ENCODE results near the gene CPNE7. TPM values are rescaled to one million over a fixed set of nuclear protein-coding genes. Genes with fewer than 3 reads are reported as not detected.
A peak's percentile ranks its signal among the peaks of the same experiment; 100 is the strongest.

CPNE7 gene
- polyA plus RNA-seq, 1 donor: 11.7 TPM

DNA sequence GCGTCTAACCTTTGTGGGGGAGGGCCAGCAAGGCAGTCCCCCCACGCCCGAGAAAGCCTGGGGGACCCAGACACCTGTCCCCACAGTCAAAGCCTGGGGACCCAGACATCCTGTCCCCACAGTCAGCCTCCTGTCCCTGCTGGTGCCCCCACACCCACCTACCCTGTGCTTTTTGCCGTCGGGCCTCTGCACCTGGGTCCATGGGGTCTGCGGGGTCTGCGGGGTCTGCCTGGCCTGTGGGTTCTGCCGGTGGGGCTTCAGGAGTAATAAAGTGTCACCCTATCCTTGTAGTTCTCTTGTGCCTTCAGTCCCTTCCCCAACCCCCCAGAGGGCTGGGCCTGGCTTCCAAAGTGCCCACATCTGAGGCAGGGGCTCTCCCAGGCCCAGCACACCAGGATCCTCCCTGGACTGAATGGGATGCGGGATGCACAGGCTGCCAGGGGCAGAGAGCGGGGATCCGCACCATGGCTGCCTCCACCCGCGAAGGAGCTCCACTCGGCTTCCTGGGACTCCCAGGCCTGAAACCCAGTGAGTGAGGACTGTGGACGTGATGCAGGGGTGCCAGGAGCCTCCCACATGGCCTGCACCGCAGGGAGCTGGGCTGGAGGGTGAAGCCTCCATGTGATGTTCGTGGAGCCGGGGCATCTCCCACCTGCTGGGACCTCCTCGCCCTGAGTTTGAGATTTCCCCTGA is 21.5 kb downstream of the CPNE7 start:
- Histone ChIP-seq H3K27me3 (ENCODE audit: control insufficient read depth, insufficient read depth, low read length) (no peaks in the 10 kb centered on the region), H3K9me3 (ENCODE audit: control insufficient read depth, low read depth, low read length) (peaks cover 6% of the 10 kb centered on the region), H3K27ac (ENCODE audit: low read length) (no peak overlapping the region), H3K4me1 (ENCODE audit: control insufficient read depth, insufficient read depth, low read length) (peaks cover 6% of the 10 kb centered on the region), H3K4me3 (ENCODE audit: low read length) (no peak overlapping the region), H3K36me3 (ENCODE audit: control insufficient read depth, insufficient read depth, low read length) (no peaks in the 10 kb centered on the region)
- WGBS (ENCODE audit: insufficient coverage, low lambda C conversion rate): no CpG with 5 or more reads among the region's 19 CpGs
- DNase-seq: no peak

DNA sequence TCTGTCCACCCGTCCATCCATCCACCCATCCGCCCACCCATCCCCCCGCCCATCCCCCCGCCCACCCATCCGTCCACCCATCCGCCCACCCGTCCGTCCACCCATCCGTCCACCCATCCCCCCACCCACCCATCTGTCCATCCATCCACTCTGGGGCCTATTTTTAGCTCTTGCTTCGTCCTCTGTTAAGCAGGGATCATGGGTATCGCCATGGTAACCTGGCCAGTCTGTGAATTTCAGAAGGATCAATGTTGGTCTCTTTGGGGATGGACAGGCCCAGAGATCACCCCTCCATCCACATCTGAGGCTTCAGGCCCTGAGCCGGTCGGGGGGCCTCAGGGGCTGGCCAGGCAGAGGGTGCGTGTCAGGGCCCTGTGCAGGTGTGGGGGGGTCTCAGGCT is 22.6 kb downstream of the CPNE7 start:
- H3K36me3 ChIP-seq (ENCODE audit: control insufficient read depth, insufficient read depth, low read length): no peaks in the 10 kb centered on the region
- H3K4me1 ChIP-seq (ENCODE audit: control insufficient read depth, insufficient read depth, low read length): peaks cover 6% of the 10 kb centered on the region
- H3K9me3 ChIP-seq (ENCODE audit: control insufficient read depth, low read depth, low read length): peaks cover 6% of the 10 kb centered on the region
- no peak overlapping the region for H3K27ac ChIP-seq (ENCODE audit: low read length)
- H3K27me3 ChIP-seq (ENCODE audit: control insufficient read depth, insufficient read depth, low read length): no peaks in the 10 kb centered on the region
- no peak overlapping the region for H3K4me3 ChIP-seq (ENCODE audit: low read length)
- DNase-seq: no peak
- WGBS (ENCODE audit: insufficient coverage, low lambda C conversion rate): no CpG with 5 or more reads among the region's 14 CpGs

DNA sequence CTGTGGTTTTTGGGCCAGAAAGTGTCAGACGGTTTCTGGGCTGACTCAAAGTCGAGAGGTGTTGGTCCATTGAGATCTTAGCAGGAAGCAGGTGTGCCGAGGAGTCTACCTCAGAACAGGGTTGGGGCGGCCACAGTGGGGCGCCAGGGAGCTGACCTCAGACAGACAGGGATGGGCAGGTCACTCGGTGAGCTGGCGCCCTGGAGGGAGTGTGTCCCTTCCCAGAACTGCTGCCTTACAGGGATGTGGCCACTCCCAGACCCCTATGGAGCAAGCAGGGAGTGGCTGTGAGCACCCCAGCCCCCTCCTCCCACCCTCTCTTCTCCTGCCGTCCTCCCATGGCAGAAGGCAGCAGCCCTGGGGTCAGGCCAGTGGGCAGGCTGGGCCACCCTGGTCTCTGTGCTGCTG is 23.9 kb downstream of the CPNE7 start:
- DNase-seq: peak; percentile 55 to 67
- no CpG with 5 or more reads among the region's 8 CpGs for WGBS (ENCODE audit: insufficient coverage, low lambda C conversion rate)
- H3K9me3 ChIP-seq (ENCODE audit: control insufficient read depth, low read depth, low read length): peaks cover 6% of the 10 kb centered on the region
- H3K27me3 ChIP-seq (ENCODE audit: control insufficient read depth, insufficient read depth, low read length): no peaks in the 10 kb centered on the region
- H3K4me3 ChIP-seq (ENCODE audit: low read length): no peak overlapping the region
- no peaks in the 10 kb centered on the region for H3K36me3 ChIP-seq (ENCODE audit: control insufficient read depth, insufficient read depth, low read length)
- H3K4me1 ChIP-seq (ENCODE audit: control insufficient read depth, insufficient read depth, low read length): peaks cover 6% of the 10 kb centered on the region
- H3K27ac ChIP-seq (ENCODE audit: low read length): no peak overlapping the region

DNA sequence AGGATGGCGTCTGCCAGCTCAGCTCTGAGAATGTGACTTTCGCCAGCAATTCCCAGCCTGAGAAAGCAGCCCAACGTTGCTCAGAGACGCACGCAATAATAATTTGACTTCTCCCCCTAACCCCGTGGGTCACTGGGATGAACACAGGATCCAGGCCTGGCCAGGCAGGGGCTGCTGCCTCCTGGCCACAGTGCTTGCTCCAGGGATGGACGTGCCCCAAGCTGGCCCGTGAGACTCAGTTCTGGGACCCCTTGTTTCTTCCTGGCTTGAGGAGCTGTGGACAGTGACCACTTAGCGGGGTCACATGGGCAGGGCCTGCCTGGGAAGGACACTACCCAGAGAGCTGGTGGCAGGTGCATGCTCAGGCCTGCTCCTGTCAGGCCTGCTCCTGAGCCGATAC is 24.3 kb downstream of the CPNE7 start:
- WGBS (ENCODE audit: insufficient coverage, low lambda C conversion rate): no CpG with 5 or more reads among the region's 10 CpGs
- no peaks in the 10 kb centered on the region for H3K27me3 ChIP-seq (ENCODE audit: control insufficient read depth, insufficient read depth, low read length)
- no peaks in the 10 kb centered on the region for H3K36me3 ChIP-seq (ENCODE audit: control insufficient read depth, insufficient read depth, low read length)
- DNase-seq: no peak
- peaks cover 6% of the 10 kb centered on the region for H3K9me3 ChIP-seq (ENCODE audit: control insufficient read depth, low read depth, low read length)
- H3K27ac ChIP-seq (ENCODE audit: low read length): no peak overlapping the region
- H3K4me3 ChIP-seq (ENCODE audit: low read length): no peak overlapping the region
- peaks cover 6% of the 10 kb centered on the region for H3K4me1 ChIP-seq (ENCODE audit: control insufficient read depth, insufficient read depth, low read length)

DNA sequence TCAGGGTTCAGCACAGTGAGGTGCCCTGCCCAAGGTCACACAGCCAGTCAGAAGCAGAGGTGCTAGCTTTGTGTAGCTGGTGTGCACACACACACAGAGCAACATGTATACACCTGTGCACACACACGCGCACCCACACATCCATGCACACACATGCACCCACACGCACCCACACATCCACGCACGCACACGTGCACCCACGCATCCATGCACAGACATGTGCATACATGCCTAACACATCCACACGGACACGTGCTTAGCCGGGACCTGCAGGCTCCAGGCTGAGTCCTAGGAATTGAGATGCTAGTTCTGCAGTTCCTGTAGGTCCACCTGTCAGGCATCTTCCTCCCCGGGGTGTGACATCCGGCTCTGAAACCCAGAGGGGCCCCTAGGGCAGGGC is 24.9 kb downstream of the CPNE7 start:
- Histone ChIP-seq H3K27ac (ENCODE audit: low read length) (no peak overlapping the region), H3K4me1 (ENCODE audit: control insufficient read depth, insufficient read depth, low read length) (peaks cover 6% of the 10 kb centered on the region), H3K36me3 (ENCODE audit: control insufficient read depth, insufficient read depth, low read length) (no peaks in the 10 kb centered on the region), H3K4me3 (ENCODE audit: low read length) (no peak overlapping the region), H3K9me3 (ENCODE audit: control insufficient read depth, low read depth, low read length) (peaks cover 3% of the 10 kb centered on the region), H3K27me3 (ENCODE audit: control insufficient read depth, insufficient read depth, low read length) (no peaks in the 10 kb centered on the region)
- DNase-seq: no peak
- WGBS (ENCODE audit: insufficient coverage, low lambda C conversion rate): no CpG with 5 or more reads among the region's 12 CpGs

DNA sequence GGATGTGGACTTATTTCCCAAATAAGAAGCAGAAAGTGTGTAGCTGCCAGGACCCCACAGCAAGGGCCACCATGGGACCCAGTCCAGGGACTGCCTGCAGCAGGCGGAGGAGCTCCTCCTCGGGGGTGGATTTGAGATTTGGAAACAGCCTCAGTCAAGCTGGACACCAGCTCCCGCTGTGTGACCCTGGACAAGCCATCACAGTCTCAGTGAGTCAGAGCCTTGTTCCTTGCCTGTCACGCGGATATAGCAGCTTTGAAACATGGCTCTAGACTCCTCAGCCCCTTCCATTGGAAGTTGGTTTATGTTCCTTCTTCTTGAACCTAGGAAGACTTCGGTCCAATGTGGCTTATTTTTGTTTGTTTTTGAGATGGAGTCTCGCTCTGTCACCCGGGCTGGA is 25.4 kb downstream of the CPNE7 start:
- H3K9me3 ChIP-seq (ENCODE audit: control insufficient read depth, low read depth, low read length): peaks cover 3% of the 10 kb centered on the region
- peaks cover 6% of the 10 kb centered on the region for H3K4me1 ChIP-seq (ENCODE audit: control insufficient read depth, insufficient read depth, low read length)
- no peaks in the 10 kb centered on the region for H3K27me3 ChIP-seq (ENCODE audit: control insufficient read depth, insufficient read depth, low read length)
- H3K4me3 ChIP-seq (ENCODE audit: low read length): no peak overlapping the region
- H3K36me3 ChIP-seq (ENCODE audit: control insufficient read depth, insufficient read depth, low read length): no peaks in the 10 kb centered on the region
- DNase-seq: no peak
- H3K27ac ChIP-seq (ENCODE audit: low read length): no peak overlapping the region
- no CpG with 5 or more reads among the region's 8 CpGs for WGBS (ENCODE audit: insufficient coverage, low lambda C conversion rate)

DNA sequence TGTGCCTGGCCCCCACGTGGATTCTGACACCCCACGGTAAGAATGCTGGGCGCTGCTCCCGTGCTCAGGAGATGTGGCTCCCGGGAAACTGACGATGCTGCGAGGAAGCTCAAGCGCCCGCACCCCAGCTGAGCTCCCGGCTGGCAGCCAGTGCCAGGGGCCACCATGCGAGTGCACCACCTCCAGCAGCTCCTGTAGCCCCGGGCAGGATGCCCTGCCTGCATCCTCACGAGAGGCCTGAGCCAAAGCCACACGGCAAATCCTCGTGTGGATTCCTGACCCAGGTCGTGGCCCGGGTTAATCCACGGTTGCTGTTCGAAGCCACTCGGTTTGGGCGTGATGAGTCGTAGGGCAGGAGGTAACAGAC is 26.3 kb downstream of the CPNE7 start:
- Histone ChIP-seq H3K4me1 (ENCODE audit: control insufficient read depth, insufficient read depth, low read length) (peaks cover 6% of the 10 kb centered on the region), H3K9me3 (ENCODE audit: control insufficient read depth, low read depth, low read length) (peaks cover 3% of the 10 kb centered on the region), H3K36me3 (ENCODE audit: control insufficient read depth, insufficient read depth, low read length) (no peaks in the 10 kb centered on the region), H3K4me3 (ENCODE audit: low read length) (no peak overlapping the region), H3K27ac (ENCODE audit: low read length) (no peak overlapping the region), H3K27me3 (ENCODE audit: control insufficient read depth, insufficient read depth, low read length) (no peaks in the 10 kb centered on the region)
- WGBS (ENCODE audit: insufficient coverage, low lambda C conversion rate): no CpG with 5 or more reads among the region's 22 CpGs
- DNase-seq: no peak

DNA sequence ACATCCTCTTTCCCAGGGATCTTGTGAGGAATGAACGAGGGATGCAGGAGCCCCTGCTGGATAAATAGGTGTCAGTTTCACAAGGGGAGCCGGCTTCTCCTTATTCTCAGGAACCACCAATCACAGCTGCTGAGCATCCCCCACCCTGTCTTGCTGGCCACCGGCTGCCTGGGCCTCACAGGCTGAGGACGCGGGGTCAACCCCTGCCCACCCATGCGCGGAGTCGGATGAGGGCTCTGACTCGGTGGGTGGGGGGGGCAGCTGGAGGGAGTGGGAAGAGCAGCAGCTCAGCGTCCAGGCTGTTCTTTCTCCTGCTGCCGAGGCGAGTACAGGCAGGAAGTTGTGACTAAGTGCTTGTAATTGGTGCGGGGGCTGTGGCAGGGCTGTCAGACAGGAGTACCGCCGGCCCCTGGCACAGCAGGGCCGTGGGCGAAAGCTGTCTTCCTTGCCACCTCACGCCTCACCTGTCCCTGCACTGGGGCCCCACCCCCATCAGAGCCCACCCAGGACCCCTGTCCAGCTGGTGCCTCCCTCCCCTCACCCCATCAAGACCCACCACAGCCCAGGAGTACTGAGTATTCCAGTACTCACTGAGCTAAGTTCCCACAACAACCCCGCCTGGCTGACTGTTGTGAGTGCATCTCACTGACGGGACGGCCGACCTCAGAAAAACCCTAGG is 26.9 kb downstream of the CPNE7 start:
- DNase-seq: no peak
- no peaks in the 10 kb centered on the region for H3K36me3 ChIP-seq (ENCODE audit: control insufficient read depth, insufficient read depth, low read length)
- H3K4me1 ChIP-seq (ENCODE audit: control insufficient read depth, insufficient read depth, low read length): peaks cover 10% of the 10 kb centered on the region
- H3K4me3 ChIP-seq (ENCODE audit: low read length): no peak overlapping the region
- H3K27me3 ChIP-seq (ENCODE audit: control insufficient read depth, insufficient read depth, low read length): no peaks in the 10 kb centered on the region
- H3K9me3 ChIP-seq (ENCODE audit: control insufficient read depth, low read depth, low read length): peaks cover 3% of the 10 kb centered on the region
- WGBS (ENCODE audit: insufficient coverage, low lambda C conversion rate): no CpG with 5 or more reads among the region's 22 CpGs
- H3K27ac ChIP-seq (ENCODE audit: low read length): no peak overlapping the region

DNA sequence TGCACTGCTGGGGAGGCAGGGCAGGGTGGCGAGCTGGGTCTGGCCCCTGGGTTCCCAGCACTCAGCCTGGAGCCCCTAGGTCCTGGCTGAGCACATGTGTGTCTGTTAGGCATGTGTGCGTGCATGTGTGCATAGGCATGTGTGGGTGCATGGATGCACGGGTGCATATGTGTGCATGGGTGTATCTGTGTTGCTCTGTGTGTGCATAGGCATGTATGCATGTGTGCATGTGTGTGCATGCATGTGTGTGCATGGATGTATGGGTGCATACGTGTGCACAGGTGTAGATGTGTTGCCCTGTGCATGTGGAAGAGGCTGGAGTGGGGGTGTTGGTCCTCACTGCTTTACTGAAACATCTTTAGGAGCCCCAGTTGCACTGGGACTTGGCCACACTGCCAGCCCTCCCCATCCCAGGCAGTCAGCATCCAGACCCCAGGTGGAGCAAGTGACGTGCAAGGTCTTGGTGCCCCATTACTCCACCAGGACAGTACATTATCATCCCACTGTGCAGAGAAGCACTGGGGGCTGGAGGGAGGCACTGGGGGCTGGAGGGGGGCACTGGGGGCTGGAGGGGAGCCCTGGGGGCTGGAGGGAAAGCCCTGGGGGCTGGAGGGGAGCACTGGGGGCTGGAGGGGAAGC is 27.5 kb downstream of the CPNE7 start:
- WGBS (ENCODE audit: insufficient coverage, low lambda C conversion rate): no CpG with 5 or more reads among the region's 5 CpGs
- Histone ChIP-seq H3K9me3 (ENCODE audit: control insufficient read depth, low read depth, low read length) (peaks cover 3% of the 10 kb centered on the region), H3K27me3 (ENCODE audit: control insufficient read depth, insufficient read depth, low read length) (no peaks in the 10 kb centered on the region), H3K4me3 (ENCODE audit: low read length) (no peak overlapping the region), H3K4me1 (ENCODE audit: control insufficient read depth, insufficient read depth, low read length) (peaks cover 17% of the 10 kb centered on the region), H3K27ac (ENCODE audit: low read length) (no peak overlapping the region), H3K36me3 (ENCODE audit: control insufficient read depth, insufficient read depth, low read length) (no peaks in the 10 kb centered on the region)
- DNase-seq: no peak

DNA sequence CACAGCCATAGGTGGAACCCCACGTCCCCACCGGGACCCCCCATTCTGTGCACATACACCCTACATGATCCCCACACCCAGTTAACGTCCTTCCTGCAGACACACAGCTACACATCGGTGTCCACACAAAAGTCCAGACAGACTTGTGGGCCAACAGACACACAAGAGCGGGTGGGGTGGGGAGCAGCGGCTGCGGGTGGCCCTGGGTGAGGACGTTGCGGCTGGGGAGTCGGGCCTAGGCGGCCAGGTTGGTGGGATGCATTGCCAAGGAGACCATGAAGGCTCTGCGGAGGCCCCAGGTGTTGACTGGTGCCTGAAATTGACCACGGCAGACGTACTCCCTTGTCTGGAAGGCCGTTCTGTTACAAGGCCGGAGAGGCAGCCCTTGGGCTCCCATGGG is 29.2 kb downstream of the CPNE7 start:
- Histone ChIP-seq H3K9me3 (ENCODE audit: control insufficient read depth, low read depth, low read length) (peaks cover 9% of the 10 kb centered on the region), H3K27ac (ENCODE audit: low read length) (no peak overlapping the region), H3K36me3 (ENCODE audit: control insufficient read depth, insufficient read depth, low read length) (no peaks in the 10 kb centered on the region), H3K27me3 (ENCODE audit: control insufficient read depth, insufficient read depth, low read length) (no peaks in the 10 kb centered on the region), H3K4me3 (ENCODE audit: low read length) (no peak overlapping the region), H3K4me1 (ENCODE audit: control insufficient read depth, insufficient read depth, low read length) (peaks cover 27% of the 10 kb centered on the region)
- no CpG with 5 or more reads among the region's 16 CpGs for WGBS (ENCODE audit: insufficient coverage, low lambda C conversion rate)
- no peak for DNase-seq

All from large intestine (tissue), 3 donors.